Measurements from ENCODE around the gene PI4K2A.

PI4K2A gene

DNA sequence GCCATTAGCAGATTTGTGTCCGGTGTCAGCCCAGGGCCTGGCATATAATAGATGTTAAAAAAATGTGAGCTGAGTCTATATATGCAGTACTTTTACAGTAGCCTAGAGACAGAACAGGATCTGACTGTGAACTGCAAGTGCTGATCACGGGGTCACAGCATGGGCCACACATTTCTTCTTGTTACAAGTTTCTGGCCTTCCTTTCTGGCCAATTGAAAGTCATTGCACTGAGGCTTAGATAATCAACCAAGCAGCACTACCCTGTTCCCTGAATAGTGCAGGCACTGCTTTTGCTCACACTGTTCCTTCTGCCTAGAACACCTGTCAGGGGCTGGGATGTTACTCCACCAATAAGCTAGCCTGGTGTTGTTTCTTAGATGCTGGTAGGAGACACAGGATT lies 67.7 kb downstream of the PI4K2A start:
- no peak for DNase-seq

DNA sequence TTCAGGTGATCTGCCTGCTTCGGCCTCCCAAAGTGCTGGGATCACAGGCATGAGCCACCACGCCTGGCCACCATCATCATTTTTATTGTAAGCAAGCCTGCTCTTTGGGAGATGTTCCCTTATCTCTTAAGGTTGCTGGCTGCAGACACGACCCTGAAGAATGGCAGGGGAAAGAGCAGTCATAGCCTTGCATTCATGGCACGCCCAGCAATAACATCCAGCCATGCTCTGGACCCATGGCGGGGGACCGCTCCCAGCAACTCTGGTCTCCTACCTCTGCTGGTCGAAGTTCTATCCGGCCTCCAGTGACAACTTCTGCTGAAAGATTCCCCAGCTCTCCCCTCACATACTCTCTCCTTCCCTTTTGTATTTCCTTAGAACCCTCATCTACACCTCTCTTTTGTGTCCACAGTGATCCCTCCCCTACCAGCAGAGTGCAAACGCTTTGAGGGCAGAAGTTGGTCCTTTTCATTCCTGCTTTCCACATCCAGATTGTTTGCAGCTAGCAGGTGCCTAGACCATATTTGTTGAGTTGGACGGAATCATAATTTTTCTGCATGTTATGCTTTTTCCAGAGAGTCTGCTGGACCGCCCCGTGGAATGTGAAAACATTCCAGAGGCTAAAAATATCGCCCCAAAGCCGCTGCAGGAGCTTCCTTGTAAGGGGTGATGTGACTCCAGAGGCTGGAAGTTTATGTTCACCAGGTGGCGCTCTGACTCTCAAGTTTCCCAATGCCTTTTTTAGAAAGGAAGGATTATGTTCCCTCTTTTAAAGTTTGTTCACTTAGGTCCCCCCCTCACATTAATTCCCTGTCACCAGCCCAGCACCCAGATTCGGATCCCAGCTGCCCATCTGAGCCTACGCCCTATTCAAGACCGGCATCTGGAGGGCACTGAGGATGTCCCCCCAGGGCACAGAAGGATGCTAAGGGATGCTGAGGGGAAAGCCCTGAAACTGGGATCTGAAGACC lies 68.8 kb downstream of the PI4K2A start:
- no peak for DNase-seq

DNA sequence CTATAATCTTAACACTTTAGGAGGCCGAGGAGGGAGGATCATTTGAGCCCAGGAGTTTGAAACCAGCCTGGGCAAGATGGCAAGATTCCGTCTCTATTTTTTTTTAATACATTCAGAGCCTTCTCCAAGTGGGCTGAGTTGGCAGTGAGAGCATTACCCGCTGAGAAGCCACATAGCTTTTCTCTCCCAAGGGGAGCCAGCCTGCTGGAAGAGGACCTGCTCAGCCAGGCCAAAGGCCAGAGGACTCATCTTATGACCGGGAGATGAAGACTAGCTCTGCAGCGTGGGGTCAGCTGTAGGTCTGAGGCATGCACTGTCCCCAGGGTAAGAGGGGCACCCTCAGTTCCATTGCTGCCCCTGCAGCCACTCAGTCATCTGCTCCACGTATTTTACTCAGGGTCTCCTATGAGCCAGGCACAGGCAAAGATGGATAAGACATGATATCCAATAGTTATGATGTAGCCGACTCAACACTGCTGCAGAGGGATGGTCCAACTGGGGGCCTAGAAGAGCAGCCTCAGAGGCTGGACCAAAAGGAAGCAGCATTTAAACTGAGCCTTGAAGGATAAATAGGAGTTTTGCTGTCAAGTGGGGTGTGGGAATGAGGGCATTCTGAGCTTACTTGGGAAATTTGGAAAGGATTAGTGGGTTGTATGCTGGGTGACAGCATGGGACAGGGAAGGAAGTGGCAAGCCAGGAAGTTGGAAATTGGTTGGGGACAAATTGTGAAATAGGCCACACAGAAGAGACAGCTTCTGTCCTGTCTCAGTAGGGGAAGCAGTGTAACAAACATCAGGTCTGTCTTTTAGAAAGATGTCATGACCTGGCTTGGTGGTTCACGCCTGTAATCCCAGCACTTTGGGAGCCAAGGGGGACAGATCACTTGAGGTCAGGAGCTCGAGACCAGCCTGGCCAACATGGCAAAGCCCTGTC lies 71.4 kb downstream of the PI4K2A start:
- DNase-seq: no peak

DNA sequence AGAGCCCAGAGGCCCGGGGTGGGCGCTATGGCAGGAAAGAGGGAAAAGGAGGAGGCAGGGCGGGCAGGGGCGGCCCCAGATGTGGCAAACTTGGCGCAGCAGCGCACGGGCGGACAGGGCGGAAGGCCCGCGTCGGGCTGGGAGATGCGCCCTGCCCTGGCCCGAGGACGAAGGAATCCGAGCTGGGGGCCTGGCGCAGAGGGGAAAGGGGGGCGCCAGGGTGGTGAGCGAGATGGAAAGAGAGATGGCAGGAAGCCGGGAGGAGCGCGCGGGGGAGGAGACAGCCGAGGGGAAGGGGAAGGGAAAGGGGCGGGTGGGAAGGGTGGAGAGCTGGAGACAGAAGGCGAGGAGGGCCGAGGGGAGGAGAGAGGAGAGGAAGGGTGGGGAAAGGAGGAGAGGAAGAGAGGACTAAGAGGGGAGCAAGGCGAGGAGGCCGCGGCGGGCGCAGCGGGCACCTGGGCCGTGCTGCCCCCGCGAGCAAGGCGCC lies 72.9 kb downstream of the PI4K2A start, which contains the start of gene MARVELD1:
Gene MARVELD1, plus strand, starts transcription at position 392 of the 487 bp plus-strand sequence. CDS start 147 bp downstream, outside the sequence.
- no peak for DNase-seq

DNA sequence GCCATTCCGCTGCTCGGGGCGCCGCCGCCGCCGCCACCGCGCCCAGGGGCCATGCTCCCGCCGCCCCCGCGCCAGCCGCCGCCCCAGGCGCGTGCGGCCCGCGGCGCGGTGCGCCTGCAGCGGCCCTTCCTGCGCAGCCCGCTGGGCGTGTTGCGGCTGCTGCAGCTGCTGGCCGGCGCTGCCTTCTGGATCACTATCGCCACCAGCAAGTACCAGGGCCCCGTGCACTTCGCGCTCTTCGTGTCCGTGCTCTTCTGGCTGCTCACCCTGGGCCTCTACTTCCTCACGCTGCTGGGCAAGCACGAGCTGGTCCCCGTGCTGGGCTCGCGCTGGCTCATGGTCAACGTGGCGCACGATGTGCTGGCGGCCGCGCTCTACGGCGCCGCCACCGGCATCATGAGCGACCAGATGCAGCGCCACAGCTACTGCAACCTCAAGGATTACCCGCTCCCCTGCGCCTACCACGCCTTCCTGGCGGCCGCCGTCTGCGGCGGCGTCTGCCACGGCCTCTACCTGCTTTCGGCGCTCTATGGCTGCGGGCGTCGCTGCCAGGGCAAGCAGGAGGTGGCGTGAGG lies 73.4 kb downstream of the PI4K2A start:
- DNase-seq: no peak

DNA sequence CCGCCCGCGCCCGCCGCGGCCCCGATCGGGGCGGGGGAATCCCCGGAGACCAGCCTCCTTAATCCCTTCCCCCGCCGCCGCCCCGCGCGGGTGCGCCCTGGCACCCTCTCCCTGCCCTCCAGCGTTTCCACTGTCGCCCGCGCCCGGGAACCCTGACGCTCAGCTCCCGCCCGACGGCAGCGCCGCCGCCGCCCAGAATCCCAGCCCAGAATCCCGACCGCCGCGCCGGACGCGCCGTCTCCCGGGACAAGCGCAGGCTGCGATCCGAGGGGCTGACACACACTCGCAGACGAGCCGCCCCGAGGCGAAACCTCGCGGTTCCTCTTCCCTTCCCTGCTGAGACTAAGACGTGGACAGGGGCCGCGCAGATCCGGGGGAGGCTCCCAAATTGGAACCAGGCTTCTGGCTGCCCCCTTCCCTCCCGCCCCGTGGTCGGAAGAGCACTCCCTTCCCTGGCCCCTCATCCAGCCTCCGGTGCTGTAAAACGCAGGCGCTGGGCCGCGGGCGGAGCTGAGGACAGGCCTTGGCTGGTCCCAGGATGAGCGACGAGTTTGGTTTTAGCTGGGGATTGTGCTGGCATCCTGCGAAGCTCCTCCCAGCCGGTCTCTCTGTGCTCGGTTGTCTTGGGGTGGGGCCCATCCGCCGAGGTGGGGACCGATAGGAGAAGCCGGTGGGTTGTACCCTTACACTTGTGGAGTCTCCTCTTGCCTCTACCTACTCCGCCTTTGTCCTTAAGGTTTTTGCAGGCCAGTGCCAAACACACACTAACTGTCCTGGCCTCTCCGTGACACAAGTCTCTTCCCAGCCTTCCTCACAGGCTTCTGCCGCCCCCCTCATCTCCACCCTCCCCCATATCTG lies 74.2 kb downstream of the PI4K2A start:
- no peak for DNase-seq

DNA sequence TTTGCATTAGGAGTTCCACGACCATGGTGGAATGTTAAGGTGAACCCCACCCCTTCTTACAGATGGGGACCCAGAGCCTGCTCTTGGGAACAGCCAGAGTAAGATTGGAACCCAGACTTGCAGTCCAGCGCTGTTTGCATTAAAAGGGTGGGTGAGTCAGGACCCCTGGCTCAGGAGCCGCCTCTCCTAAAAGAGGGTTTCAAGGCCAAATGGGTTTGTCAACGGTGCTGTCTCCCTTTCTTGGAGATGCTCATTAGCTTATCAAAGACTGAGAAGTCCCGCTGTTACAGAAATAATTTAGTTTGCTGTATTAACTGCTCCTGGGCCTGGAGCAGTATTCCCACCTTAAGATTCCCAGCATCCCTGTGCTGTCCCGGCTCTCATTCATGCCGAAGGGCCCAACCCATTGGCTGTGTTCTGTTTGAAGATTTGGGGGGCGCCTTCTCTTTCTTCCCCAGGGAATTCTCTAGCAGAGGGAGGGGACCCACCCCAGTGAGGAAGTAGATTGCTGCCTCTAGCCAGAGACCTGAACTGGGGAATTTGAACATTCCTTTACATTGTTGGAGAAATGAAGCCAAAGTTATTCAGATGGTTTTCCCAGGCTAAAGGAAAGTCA lies 74.9 kb downstream of the PI4K2A start:
- DNase-seq: no peak

DNA sequence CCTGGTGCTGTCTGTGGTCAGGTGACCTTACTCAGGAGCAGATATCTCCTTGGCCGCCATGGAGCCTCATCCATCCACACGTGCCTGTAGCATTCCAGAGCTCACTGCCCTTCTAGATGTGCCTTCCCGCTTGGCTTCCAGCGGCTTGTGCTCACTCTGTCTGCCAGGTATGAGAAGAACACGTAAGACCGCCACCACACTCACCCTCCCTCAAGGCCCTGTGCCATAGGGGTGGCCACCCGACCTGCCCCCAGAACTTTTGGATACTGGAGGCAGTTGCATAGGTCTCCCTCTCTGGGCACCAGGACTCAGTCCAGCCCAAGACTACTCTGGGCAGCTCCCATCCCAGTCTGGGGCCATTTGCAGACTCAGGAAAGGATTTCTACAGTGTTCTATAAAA lies 77.2 kb downstream of the PI4K2A start:
- DNase-seq: no peak

DNA sequence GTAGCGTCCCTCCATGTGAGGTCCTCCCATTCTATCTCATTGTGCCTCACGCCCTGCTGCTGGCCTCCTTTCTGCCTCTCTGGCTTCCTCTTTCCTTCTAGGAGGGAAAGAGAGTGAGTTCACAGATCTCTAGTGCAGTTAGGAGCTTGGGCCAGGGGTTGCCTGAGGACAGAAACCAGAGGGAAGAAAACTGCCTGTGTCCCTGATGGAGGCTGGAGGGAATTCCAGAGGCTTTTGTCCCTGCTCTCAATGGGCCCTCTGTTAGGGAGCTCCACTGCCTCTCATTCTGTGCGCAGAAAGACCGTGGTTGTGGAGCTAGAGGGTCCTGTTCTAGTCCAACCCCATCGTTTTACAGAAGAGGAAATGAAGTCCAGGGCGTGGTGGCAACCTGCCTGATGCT lies 77.7 kb downstream of the PI4K2A start:
- DNase-seq: no peak

DNA sequence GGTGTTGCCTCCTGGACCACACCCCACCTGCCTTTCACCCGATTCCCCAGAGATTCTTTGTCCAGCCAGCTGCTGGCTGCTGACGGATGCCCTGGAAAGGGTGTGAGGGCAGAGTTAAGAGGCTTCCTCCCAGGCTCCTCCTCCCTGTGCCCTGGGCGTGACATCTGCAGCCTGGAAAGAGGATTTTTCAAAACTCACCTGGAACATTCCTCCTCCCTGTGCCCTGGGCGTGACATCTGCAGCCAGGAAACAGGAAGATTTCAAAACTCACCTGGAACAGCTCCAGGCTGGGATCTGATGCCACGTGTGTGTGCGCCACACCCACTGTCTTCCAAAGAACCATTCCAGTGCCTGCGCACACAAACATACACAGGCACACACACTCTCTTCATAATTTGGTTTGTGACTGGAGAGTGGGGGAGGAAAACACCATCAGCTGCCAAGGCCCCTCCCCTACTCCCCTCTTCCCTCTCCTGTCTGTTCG lies 78.2 kb downstream of the PI4K2A start:
- no peak for DNase-seq

DNA sequence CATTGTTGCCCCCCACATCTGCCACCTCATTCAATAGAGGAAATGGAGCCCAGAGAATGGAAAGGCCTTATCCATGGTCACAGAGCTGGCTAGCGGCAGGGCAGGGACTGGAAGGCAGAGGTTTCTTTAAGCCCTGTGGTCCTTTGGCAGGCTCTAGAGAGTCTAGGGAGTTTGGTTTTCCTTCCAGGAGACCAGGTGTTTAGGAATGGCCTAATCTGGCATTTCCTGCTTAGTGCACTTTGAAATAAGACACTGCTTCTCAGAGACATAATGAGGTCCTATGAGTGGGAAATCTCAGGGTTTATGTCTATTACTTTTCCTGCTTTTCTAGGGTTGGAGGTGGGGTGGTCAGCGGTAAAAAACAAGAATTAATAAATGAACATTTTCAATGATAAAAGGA lies 79.1 kb downstream of the PI4K2A start:
- DNase-seq: no peak

DNA sequence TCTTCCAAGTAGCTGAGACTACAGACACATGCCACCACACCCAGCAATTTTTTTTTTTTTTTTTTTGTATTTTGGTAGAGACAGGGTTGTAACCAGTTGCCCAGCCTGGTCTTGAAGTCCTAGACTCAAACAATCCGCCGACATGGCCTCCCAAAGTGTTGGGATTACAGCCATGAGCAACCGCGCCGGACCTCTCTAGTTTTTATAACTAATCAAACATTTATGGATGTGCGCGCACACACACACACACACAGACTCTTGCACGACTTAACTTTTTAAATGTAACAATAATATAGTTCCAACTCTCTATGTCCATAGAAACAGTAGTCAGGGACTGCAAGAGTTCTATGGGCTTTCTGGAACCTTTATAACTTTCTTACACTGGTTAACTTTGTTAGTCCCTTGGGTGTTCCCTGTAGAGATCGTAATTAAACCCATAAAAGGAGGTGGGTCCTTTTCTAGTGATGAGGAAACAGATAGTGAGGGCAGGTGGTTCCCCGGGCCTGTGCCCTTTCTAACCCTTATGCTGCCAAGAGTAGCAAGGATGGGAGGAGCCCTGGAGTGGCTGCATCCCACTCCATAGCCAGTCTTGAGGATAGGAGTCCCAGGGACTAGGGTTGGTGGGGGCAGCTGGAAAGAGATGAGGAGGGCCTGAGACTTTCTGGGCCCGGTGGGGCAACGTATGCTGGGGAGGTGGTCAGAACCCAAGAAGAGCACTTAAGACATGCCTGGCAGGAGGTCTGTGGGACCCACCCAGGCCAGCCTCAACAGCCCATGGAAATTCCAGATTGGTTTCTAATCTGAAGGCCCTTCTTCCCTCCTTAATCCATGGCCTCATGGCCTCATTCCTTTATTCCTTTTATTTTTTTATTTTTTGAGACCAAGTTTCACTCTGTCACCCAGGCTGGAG lies 81.7 kb downstream of the PI4K2A start:
- DNase-seq: no peak

DNA sequence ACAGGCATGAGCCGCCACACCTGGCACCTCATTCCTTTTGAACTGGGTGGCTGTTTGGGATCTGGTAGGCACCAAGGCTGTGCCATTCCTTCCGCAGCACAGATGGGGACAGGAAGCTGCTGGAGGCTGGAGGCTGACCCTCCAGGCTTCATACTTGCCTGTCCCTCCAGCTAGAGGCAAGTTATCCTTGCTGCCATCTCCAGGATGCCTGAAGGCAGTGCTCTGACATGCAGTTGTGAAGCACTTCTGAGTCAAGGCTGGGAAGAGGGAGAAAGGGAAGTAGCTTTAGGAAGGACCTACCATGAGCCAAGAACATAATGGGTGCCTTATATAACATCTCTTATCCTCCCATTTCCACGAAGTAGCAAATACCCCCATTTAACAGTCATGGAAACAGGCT lies 82.5 kb downstream of the PI4K2A start:
- DNase-seq: no peak

DNA sequence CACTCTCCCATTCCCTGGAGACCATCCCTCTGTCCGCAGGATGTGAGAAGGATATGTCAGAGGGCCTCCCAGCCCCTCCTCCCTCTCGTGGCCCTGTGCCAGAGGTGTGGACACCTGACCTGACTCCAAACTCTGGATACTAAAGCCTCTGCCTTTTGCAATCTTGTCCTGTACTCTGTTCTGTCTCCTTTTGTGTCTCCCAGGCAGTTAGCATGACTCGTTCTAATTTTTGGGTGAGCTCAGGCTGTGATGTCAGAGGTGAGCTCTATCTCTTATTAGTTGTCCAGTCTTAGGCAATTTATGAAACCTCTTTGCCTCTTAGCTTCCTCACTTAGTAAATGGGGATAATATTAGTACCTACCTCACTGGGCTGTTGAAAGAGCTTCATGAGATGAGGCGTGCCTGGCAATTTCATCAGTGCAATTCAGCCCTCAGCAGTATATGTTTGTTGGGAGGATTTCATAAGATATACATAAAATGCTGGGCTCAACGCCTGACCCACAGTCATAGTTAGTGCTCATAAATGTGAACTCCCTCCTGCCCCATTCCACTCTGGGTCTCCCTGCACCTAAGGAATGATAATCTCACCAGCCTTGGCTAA lies 84.0 kb downstream of the PI4K2A start:
- DNase-seq: no peak

All from cortex of kidney (tissue), 1 donor.